Measurements from ENCODE around the gene COL27A1.

DNA sequence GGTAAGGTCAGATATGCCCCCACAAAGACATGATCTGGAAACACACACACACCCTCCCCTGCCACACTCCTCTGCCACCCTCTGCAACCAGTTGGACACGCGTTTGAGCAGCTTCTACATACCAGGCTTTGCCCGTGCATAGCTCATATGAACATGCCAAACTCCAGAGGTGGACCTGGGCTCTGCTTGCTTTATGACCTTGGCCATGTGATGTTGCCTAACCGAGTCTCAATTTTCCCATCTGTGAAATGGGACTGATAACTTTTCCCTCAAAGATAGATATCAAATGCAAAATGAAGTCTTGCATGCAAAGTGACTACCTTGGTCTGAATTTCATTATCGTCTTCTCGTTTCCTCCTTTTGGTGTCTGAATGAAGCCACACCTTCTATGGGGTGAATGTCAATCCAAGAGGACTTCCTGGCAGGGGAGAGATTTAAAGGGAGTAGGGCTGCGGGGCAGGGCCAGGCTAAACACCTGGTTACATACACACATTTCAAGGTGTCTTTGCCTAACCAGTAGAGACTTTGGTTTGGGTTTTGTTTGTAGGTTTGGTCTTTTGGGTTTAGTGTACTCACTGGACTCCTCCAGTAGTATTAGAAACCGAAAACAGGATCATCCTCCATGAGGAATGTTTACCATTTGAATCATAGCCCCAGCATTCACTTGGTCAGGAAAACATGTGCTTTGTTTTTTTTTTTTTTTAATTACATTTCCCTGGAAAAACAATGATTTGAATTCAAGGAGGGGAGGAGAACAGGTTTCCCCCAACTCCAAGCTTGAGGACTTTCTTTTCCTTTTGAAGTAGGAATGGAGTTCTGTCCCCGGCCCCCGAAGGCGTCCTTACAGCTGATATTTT is 63.2 kb downstream of the COL27A1 start:
- no peak for TF ChIP-seq CTCF (IDR thresholded peaks at IDR 0.05 in 2 of 3, conservative IDR thresholded peaks at IDR 0.05 in 1 of 3; ENCODE audit: borderline replicate concordance in 1 of 3, insufficient read depth in 1 of 3, low read depth in 2 of 3, low read length in 2 of 3)
- no peak for TF ChIP-seq EGR1 (IDR thresholded peaks at IDR 0.05; ENCODE audit: low read depth)
- no peak for TF ChIP-seq JUND (IDR thresholded peaks at IDR 0.05)
- TF ChIP-seq EZH2 (IDR thresholded peaks at IDR 0.05) = no peak
- TF ChIP-seq MAX (IDR thresholded peaks at IDR 0.05) = no peak
- TF ChIP-seq POLR2A (IDR thresholded peaks at IDR 0.05; ENCODE audit: borderline replicate concordance, extremely low read depth, insufficient read depth, insufficient read length) = no peak
- no peak for TF ChIP-seq RAD21 (IDR thresholded peaks at IDR 0.05; ENCODE audit: low read depth)
- TF ChIP-seq EZH2phosphoT487 (IDR thresholded peaks at IDR 0.05; ENCODE audit: borderline replicate concordance) = no peak
- no peak for TF ChIP-seq POLR2AphosphoS5 (IDR thresholded peaks at IDR 0.05; ENCODE audit: low read depth, low read length)
- TF ChIP-seq, protein P1, sequence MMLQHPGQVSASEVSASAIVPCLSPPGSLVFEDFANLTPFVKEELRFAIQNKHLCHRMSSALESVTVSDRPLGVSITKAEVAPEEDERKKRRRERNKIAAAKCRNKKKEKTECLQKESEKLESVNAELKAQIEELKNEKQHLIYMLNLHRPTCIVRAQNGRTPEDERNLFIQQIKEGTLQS (IDR thresholded peaks at IDR 0.05) = no peak
- no peak for TF ChIP-seq TCF7L2 (IDR thresholded peaks at IDR 0.05; ENCODE audit: borderline replicate concordance, extremely low read depth, insufficient read depth, insufficient read length)
- no peak for TF ChIP-seq YY1 (IDR thresholded peaks at IDR 0.05; ENCODE audit: extremely low read depth, insufficient replicate concordance, low read depth, low read length)
- no peak for TF ChIP-seq SRF (IDR thresholded peaks at IDR 0.05; ENCODE audit: low read depth)
- TF ChIP-seq ZNF274 (IDR thresholded peaks at IDR 0.05; ENCODE audit: low read depth, low read length) = no peak

Data from HCT116 (cell line).